OCI-LY1 (cell line): ENCODE results near the gene FRMD3.

Source experiments
- H2AFZ ChIP-seq: fragments of 200-600 bp; sonication (generic), shearing (Covaris generic); 2 replicates; pipeline ENCODE4 v1.6.0; 2014; ENCODE audit warnings: antibody characterized with exemption, mild to moderate bottlenecking, low read length
- H3F3A ChIP-seq: fragments of 200-600 bp; sonication (generic), shearing (Covaris generic); 2 replicates; pipeline ENCODE4 v1.6.0; 2014; ENCODE audit warnings: mild to moderate bottlenecking, antibody characterized with exemption, low read length, moderate library complexity; ENCODE audit not compliant: insufficient read depth
- H3K27ac ChIP-seq: fragments of 200-600 bp; sonication (generic); 2 replicates; pipeline ENCODE4 v1.5.1; 2014; ENCODE audit warnings: low read length, mixed run types, mild to moderate bottlenecking, low read depth; ENCODE audit not compliant: poor library complexity, severe bottlenecking
- H3K27me3 ChIP-seq: fragments of 200-600 bp; sonication (generic); 2 replicates; pipeline ENCODE4 v1.6.0; 2014; ENCODE audit warnings: antibody characterized with exemption, mild to moderate bottlenecking, low read length, moderate library complexity; ENCODE audit not compliant: insufficient read depth
- H3K36me3 ChIP-seq: fragments of 200-600 bp; sonication (generic); 2 replicates; pipeline ENCODE4 v1.6.1; 2014; ENCODE audit warnings: mild to moderate bottlenecking, antibody characterized with exemption, low read length, moderate library complexity, mixed read lengths; ENCODE audit not compliant: insufficient read depth
- H3K4me1 ChIP-seq: fragments of 200-600 bp; sonication (generic); 2 replicates; pipeline ENCODE4 v1.5.1; 2014; ENCODE audit warnings: mild to moderate bottlenecking, low read length, moderate library complexity; ENCODE audit not compliant: insufficient read depth, severe bottlenecking
- H3K4me2 ChIP-seq: fragments of 200-600 bp; sonication (generic), shearing (Covaris generic); 2 replicates; pipeline ENCODE4 v1.6.1; 2014; ENCODE audit warnings: low read length
- H3K4me3 ChIP-seq: fragments of 200-600 bp; sonication (generic); 2 replicates; pipeline ENCODE4 v1.5.1; 2014; ENCODE audit warnings: low read length, low read depth, mild to moderate bottlenecking, mixed read lengths; ENCODE audit not compliant: poor library complexity, severe bottlenecking
- H3K79me2 ChIP-seq: fragments of 200-600 bp; shearing (Covaris generic); 2 replicates; pipeline ENCODE4 v1.6.1; 2016; ENCODE audit warnings: mixed run types, low read length, mixed read lengths; ENCODE audit not compliant: insufficient read depth
- H3K9ac ChIP-seq: fragments of 200-600 bp; sonication (generic), shearing (Covaris generic); 2 replicates; pipeline ENCODE4 v1.6.1; 2014; ENCODE audit warnings: mild to moderate bottlenecking, low read length, mixed read lengths
- H3K9me2 ChIP-seq: fragments of 200-600 bp; sonication (generic), shearing (Covaris generic); 2 replicates; pipeline ENCODE4 v1.6.1; 2014; ENCODE audit warnings: low read depth, mild to moderate bottlenecking, low read length, mixed read lengths
- H3K9me3 ChIP-seq: fragments of 200-600 bp; shearing (Covaris generic); 2 replicates; pipeline ENCODE4 v1.6.1; 2014; ENCODE audit warnings: low read length, mixed read lengths
- H4K20me1 ChIP-seq: fragments of 200-600 bp; sonication (generic), shearing (Covaris generic); 2 replicates; pipeline ENCODE4 v1.6.0; 2016; ENCODE audit warnings: mild to moderate bottlenecking, low read length; ENCODE audit not compliant: insufficient read depth
- EZH2 ChIP-seq: fragments of 200-600 bp; sonication (generic), shearing (Covaris generic); IDR thresholded peaks from 2 replicates; pipeline ENCODE4 v1.8.0; 2017; ENCODE audit warnings: borderline replicate concordance, mixed run types, mild to moderate bottlenecking, antibody characterized with exemption, low read length, moderate library complexity, mixed read lengths
- TF ChIP-seq, protein P1 (sequence below): fragments of 200-600 bp; sonication (generic), shearing (Covaris generic); IDR thresholded peaks from 2 replicates; pipeline ENCODE4 v1.5.1; 2017; ENCODE audit warnings: mild to moderate bottlenecking, antibody characterized with exemption, low read length, moderate library complexity, mixed read lengths

FRMD3 gene

DNA sequence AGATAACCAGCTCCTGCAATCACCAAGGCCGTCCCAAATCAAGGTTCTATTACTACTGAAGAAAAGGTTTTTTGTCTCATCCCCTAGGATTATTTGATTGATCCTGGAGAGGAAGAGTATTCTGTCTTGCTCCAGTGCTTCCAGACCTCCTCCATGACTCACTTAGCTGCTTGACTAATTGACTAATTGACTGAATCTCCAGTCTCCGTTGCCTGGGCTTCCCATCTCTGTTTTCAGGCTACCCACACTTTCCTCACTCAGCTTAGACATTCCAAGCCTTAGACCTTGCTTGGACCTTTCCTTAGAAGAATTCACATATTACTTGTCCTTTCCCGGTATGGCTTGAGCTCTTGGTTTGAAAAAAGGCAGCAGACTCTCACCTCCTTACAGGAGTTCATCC lies 60.6 kb downstream of the FRMD3 start:
- Histone ChIP-seq H3K4me3 (no peak overlapping the region), H3K36me3 (no peaks in the 10 kb centered on the region), H3K4me1 (no peaks in the 10 kb centered on the region), H2AFZ (no peak overlapping the region), H3K9ac (no peak overlapping the region), H3K27me3 (no peaks in the 10 kb centered on the region), H3K4me2 (no peak overlapping the region), H3K27ac (no peak overlapping the region), H3K79me2 (no peaks in the 10 kb centered on the region), H3K9me3 (no peaks in the 10 kb centered on the region), H3F3A (no peaks in the 10 kb centered on the region), H3K9me2 (no peaks in the 10 kb centered on the region), H4K20me1 (no peaks in the 10 kb centered on the region)
- TF ChIP-seq, protein P1, sequence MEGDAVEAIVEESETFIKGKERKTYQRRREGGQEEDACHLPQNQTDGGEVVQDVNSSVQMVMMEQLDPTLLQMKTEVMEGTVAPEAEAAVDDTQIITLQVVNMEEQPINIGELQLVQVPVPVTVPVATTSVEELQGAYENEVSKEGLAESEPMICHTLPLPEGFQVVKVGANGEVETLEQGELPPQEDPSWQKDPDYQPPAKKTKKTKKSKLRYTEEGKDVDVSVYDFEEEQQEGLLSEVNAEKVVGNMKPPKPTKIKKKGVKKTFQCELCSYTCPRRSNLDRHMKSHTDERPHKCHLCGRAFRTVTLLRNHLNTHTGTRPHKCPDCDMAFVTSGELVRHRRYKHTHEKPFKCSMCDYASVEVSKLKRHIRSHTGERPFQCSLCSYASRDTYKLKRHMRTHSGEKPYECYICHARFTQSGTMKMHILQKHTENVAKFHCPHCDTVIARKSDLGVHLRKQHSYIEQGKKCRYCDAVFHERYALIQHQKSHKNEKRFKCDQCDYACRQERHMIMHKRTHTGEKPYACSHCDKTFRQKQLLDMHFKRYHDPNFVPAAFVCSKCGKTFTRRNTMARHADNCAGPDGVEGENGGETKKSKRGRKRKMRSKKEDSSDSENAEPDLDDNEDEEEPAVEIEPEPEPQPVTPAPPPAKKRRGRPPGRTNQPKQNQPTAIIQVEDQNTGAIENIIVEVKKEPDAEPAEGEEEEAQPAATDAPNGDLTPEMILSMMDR: no peak
- TF ChIP-seq EZH2: no peak

DNA sequence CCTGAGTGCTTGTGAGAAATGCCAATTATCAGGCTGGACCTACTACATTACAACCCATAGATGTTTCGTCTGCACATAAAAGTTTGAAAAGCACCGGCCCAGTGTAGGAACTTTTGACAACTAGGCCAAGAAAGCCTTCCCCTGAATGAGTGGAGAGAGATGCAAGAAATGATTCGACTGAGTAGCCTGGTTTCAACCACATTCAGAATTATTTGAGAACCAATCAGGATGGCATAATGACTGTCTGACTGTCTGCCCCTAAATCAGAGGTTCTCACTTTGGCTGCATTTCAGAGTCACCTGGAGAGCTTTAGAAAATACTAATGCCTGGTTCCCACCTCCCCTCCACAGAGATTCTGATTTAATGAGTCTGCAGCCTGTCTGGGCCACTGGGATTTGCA lies 61.1 kb downstream of the FRMD3 start:
- Histone ChIP-seq H3K4me3 (no peak overlapping the region), H3K4me2 (no peak overlapping the region), H4K20me1 (no peaks in the 10 kb centered on the region), H2AFZ (no peak overlapping the region), H3K27me3 (no peaks in the 10 kb centered on the region), H3K9me3 (no peaks in the 10 kb centered on the region), H3K79me2 (no peaks in the 10 kb centered on the region), H3K27ac (no peak overlapping the region), H3K9ac (no peak overlapping the region), H3K4me1 (no peaks in the 10 kb centered on the region), H3K9me2 (no peaks in the 10 kb centered on the region), H3F3A (no peaks in the 10 kb centered on the region), H3K36me3 (no peaks in the 10 kb centered on the region)
- TF ChIP-seq, protein P1: no peak
- no peak for TF ChIP-seq EZH2

DNA sequence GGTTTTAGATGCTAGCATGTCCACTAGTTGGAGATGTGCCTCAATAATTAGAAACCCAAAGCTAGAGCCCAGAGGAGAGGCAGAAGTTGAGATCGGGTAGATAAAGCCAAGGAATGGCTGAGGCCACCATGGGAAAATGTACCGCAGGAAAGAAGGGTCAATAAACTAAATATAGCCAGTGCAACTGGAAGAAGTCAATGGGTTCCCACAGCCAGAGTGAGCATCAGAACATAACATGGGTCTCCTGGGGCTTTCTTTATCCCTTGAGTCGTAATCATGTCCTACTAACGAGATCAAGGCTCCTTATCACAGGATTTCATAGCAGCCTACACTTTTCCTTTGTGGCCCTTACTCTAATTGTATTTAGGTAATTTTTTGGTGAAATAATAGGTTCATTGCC lies 61.7 kb downstream of the FRMD3 start:
- Histone ChIP-seq H3K9ac (no peak overlapping the region), H3K9me3 (no peaks in the 10 kb centered on the region)

More for the DNA sequence above, 61.7 kb downstream of the FRMD3 start:
- Histone ChIP-seq H3K4me2 (no peak overlapping the region), H2AFZ (no peak overlapping the region), H3K27me3 (no peaks in the 10 kb centered on the region), H3K4me1 (no peaks in the 10 kb centered on the region), H3K4me3 (no peak overlapping the region), H3K36me3 (no peaks in the 10 kb centered on the region), H4K20me1 (no peaks in the 10 kb centered on the region), H3K27ac (no peak overlapping the region), H3F3A (no peaks in the 10 kb centered on the region), H3K79me2 (no peaks in the 10 kb centered on the region), H3K9me2 (no peaks in the 10 kb centered on the region)
- TF ChIP-seq EZH2: no peak
- TF ChIP-seq, protein P1: no peak
